ACC112 (cell line): Measurements from ENCODE around the gene NR5A2.

Experiments
- H2AFZ ChIP-seq: fragments of 200-600 bp; sonication (generic); one replicate; pipeline ENCODE4 v1.6.0; 2017; ENCODE audit warnings: antibody characterized with exemption, low read length; ENCODE audit not compliant: unreplicated experiment
- H3K27ac ChIP-seq: fragments of 200-600 bp; sonication (generic); 2 replicates; pipeline ENCODE4 v1.5.1; 2014; ENCODE audit warnings: low read depth, mild to moderate bottlenecking, antibody characterized with exemption, low read length, moderate library complexity
- H3K27me3 ChIP-seq: fragments of 200-600 bp; sonication (generic); 2 replicates; pipeline ENCODE4 v1.6.1; 2014; ENCODE audit warnings: mild to moderate bottlenecking, antibody characterized with exemption, low read length, moderate library complexity, mixed read lengths; ENCODE audit not compliant: insufficient read depth
- H3K36me3 ChIP-seq: fragments of 200-600 bp; sonication (generic); 2 replicates; pipeline ENCODE4 v1.6.1; 2016; ENCODE audit warnings: mild to moderate bottlenecking, antibody characterized with exemption, low read length, moderate library complexity, mixed read lengths; ENCODE audit not compliant: insufficient read depth
- H3K4me1 ChIP-seq: fragments of 200-600 bp; sonication (generic); one replicate; pipeline ENCODE4 v1.6.1; 2016; ENCODE audit warnings: low read length, mixed read lengths; ENCODE audit not compliant: insufficient read depth, unreplicated experiment, control insufficient read depth
- H3K4me3 ChIP-seq: fragments of 200-600 bp; sonication (generic); 2 replicates; pipeline ENCODE4 v1.5.1; 2014; ENCODE audit warnings: mild to moderate bottlenecking, low read depth, low read length
- H3K79me2 ChIP-seq: fragments of 200-600 bp; sonication (generic); one replicate; pipeline ENCODE4 v1.6.0; 2016; ENCODE audit warnings: low read length; ENCODE audit not compliant: control insufficient read depth, unreplicated experiment, insufficient read depth

The NR5A2 gene

DNA sequence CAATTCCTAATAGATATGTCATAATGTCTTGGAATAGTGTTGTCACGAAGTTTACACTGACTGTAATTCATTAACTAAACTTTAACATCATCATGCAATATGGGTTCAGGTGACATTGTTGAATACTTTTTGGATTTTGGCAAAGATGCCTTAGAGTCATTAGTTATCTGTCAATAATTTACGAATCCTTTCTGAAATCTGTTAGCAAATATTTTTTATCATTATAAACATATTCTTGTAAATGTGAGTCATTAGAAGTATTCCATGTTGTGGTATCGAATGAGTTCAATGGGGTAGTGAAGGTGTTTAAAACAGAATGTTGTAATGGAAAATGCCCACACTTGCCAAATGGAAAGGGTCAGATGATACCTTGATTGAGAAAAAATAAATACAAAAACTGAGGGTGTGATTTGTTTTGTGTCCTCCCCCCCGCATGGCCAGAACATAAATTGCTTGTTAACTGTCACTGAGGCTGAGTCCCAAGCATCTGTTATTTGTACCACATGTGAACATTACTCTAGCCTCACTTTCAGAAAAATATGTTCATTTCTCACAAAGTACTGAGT is 5.2 kb upstream of the NR5A2 start:
- Histone ChIP-seq H3K27ac (no peak overlapping the region), H3K4me1 (no peaks in the 10 kb centered on the region), H2AFZ (no peak overlapping the region), H3K79me2 (no peaks in the 10 kb centered on the region), H3K27me3 (no peaks in the 10 kb centered on the region), H3K36me3 (no peaks in the 10 kb centered on the region), H3K4me3 (no peak overlapping the region)

- H3K27ac ChIP-seq: no peak overlapping the region
- H3K4me3 ChIP-seq: peak overlapping the region; percentile 84
- H3K79me2 ChIP-seq: no peaks in the 10 kb centered on the region
- no peaks in the 10 kb centered on the region for H3K4me1 ChIP-seq
- H3K36me3 ChIP-seq: no peaks in the 10 kb centered on the region
- H2AFZ ChIP-seq: peak overlapping the region; percentile 72
- peaks cover 50% of the 10 kb centered on the region for H3K27me3 ChIP-seq
These were observed 1.1 kb downstream of the NR5A2 start for GRCh38 chr1:200028586-200029034.

DNA sequence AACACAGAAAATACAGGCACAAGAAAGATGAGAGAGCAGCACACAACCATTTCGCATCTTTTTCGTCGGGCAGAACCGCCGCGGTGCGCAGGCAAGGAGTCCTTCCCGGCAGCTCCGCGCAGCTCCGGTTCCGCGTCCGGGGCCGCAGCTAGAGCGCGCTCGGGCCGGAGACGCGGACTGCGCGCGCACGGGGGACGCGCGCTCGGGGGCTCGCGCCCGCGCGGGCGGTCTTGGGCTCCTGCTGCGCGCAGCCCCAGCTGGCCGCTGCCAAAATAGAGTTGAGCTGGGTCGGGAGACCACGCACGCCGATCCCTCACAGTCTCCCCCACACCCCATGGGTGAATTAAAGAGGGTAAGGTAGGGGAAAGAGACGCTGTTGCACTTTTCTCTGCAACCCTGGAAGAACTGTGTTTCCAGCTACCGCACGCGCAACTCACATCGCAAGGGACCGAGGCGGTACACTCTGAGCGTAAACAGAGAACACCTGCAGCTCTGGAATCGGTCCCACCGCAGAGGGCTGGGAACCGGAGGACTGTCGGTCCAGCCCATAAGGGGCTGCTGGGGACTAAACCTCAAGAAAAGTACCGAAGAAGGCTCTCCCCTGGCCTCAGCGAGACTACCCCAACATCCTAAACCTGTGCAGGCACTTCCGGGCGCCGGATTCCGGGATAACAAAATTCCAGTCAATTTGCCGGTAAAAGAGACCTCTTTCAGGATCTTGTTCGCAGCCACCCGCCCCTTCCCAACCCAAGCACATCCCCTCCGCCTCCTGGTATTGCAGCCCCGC is 1.7 kb downstream of the NR5A2 start:
- peak overlapping the region; percentile 72 for H2AFZ ChIP-seq
- H3K4me3 ChIP-seq: peak overlapping the region; percentile 84
- no peak overlapping the region for H3K27ac ChIP-seq
- no peaks in the 10 kb centered on the region for H3K4me1 ChIP-seq
- no peaks in the 10 kb centered on the region for H3K36me3 ChIP-seq
- H3K79me2 ChIP-seq: no peaks in the 10 kb centered on the region
- peaks cover 57% of the 10 kb centered on the region for H3K27me3 ChIP-seq

GRCh38 chr1:200029822-200030152 is 2.3 kb downstream of the NR5A2 start:
- H3K27ac ChIP-seq: no peak overlapping the region
- H3K4me3 ChIP-seq: peak overlapping the region; percentile 84
- H3K4me1 ChIP-seq: no peaks in the 10 kb centered on the region
- H2AFZ ChIP-seq: peak overlapping the region; percentile 72
- H3K79me2 ChIP-seq: no peaks in the 10 kb centered on the region
- peaks cover 59% of the 10 kb centered on the region for H3K27me3 ChIP-seq
- H3K36me3 ChIP-seq: no peaks in the 10 kb centered on the region

GRCh38 chr1:200030791-200031190 is 3.3 kb downstream of the NR5A2 start:
- no peak overlapping the region for H2AFZ ChIP-seq
- H3K27me3 ChIP-seq: peaks cover 69% of the 10 kb centered on the region
- no peak overlapping the region for H3K27ac ChIP-seq
- no peak overlapping the region for H3K4me3 ChIP-seq
- H3K4me1 ChIP-seq: no peaks in the 10 kb centered on the region
- H3K36me3 ChIP-seq: no peaks in the 10 kb centered on the region
- H3K79me2 ChIP-seq: no peaks in the 10 kb centered on the region

DNA sequence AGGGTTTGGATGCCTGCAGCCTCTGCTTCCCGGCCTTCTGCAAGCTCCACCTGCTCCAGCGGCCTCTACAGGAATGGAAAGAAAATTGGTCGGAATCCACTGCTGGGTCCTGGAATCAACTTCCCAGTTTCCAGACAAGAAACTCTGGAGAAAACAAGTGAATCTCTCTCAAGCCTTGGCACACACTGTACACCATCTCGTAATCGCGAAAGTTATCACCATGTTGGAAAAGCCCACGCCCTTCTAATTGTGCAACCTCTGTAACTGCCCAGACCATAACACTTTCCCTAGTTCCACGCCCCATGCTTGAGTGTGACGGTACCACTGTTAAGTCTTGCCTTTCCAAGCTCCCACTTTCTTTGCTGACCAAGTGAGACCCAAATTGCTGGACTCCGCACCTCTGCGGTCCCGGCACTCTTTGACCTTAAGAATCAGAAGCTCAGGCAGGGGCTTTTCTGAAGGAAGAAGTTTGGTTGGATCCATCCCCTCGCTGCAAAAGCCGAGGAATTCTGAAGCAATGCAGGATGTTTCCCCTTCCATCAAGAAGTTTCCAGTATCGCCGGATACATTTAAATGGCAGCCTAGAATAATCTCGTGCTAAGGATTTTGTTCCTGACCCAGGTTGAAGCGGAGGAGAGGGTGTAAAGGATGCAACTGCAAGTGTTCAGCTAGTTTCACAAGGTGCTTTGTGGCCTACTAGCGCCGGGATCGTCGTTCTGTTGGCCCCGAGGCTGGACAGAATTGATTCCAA is 6.2 kb downstream of the NR5A2 start:
- H3K79me2 ChIP-seq: no peaks in the 10 kb centered on the region
- peaks cover 94% of the 10 kb centered on the region for H3K27me3 ChIP-seq
- no peaks in the 10 kb centered on the region for H3K4me1 ChIP-seq
- H2AFZ ChIP-seq: no peak overlapping the region
- H3K27ac ChIP-seq: no peak overlapping the region
- no peak overlapping the region for H3K4me3 ChIP-seq
- no peaks in the 10 kb centered on the region for H3K36me3 ChIP-seq

GRCh38 chr1:200034262-200034557 is 6.7 kb downstream of the NR5A2 start:
- H3K27ac ChIP-seq: no peak overlapping the region
- H2AFZ ChIP-seq: no peak overlapping the region
- H3K4me3 ChIP-seq: no peak overlapping the region
- peaks cover 94% of the 10 kb centered on the region for H3K27me3 ChIP-seq
- no peaks in the 10 kb centered on the region for H3K36me3 ChIP-seq
- H3K4me1 ChIP-seq: no peaks in the 10 kb centered on the region
- H3K79me2 ChIP-seq: no peaks in the 10 kb centered on the region

DNA sequence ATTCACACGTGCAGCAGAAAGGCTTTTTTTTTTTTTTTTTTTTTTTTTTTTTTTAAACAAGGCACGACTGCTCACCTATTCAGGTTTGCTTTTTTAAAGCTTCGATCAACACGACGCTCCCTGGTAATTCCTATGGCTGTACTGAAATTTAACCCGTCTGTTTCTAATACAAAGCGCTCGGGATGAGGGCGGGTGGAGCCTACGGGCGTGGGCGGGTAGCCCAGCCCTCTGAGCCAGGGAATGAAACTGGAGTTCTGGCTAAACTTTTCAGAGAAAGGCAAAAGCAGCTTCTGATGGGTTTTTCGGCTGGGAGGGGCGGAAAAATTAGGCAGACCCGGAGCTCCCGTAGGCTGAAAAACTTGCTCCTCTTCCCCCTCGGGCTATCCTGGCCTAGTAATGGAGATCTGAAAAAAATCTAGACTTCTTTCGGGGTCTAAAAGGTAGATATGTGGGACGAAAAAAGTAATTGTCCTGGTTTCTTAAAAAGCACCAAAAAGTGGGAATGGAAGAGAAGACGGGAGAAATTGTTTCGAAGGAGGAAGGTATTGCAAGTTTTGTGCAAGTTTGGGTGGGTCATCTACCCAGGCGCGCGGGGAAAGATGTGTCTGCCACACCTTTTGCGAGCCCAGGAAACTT is 7.4 kb downstream of the NR5A2 start:
- H3K36me3 ChIP-seq: no peaks in the 10 kb centered on the region
- H3K4me1 ChIP-seq: no peaks in the 10 kb centered on the region
- H2AFZ ChIP-seq: peak overlapping the region; percentile 34
- peak overlapping the region; percentile 70 for H3K4me3 ChIP-seq
- H3K79me2 ChIP-seq: no peaks in the 10 kb centered on the region
- H3K27ac ChIP-seq: no peak overlapping the region
- peaks cover 94% of the 10 kb centered on the region for H3K27me3 ChIP-seq

GRCh38 chr1:200035397-200035955 is 8.0 kb downstream of the NR5A2 start:
- peaks cover 94% of the 10 kb centered on the region for H3K27me3 ChIP-seq
- H3K4me3 ChIP-seq: peak overlapping the region; percentile 70
- peaks cover 4% of the 10 kb centered on the region for H3K4me1 ChIP-seq
- no peaks in the 10 kb centered on the region for H3K79me2 ChIP-seq
- no peak overlapping the region for H3K27ac ChIP-seq
- H2AFZ ChIP-seq: peak overlapping the region; percentile 34
- H3K36me3 ChIP-seq: no peaks in the 10 kb centered on the region

- H2AFZ ChIP-seq: no peak overlapping the region
- peaks cover 10% of the 10 kb centered on the region for H3K4me1 ChIP-seq
- H3K36me3 ChIP-seq: no peaks in the 10 kb centered on the region
- H3K4me3 ChIP-seq: peak overlapping the region; percentile 70
- no peaks in the 10 kb centered on the region for H3K79me2 ChIP-seq
- H3K27me3 ChIP-seq: peaks cover 94% of the 10 kb centered on the region
- H3K27ac ChIP-seq: no peak overlapping the region
These were observed 8.6 kb downstream of the NR5A2 start for GRCh38 chr1:200035956-200036618.
